ENCODE measurements around the gene STXBP5.

- TF ChIP-seq CTCF (IDR thresholded peaks at IDR 0.05 in 4 of 5, conservative IDR thresholded peaks at IDR 0.05 in 1 of 5) (no peak), POLR2A (IDR thresholded peaks at IDR 0.05) (no peak)
Measured at GRCh38 chr6:147262946-147263345, 58.7 kb downstream of the STXBP5 start.
